Adipose tissue (tissue), 3 donors: ENCODE data around the gene TCEAL4. TPM values are rescaled to one million over a fixed set of nuclear protein-coding genes. Genes with fewer than 3 reads are reported as not detected.

Experiments
- H3K27ac ChIP-seq: one replicate; pipeline ENCODE4 v1.5.1; 2013; ENCODE audit warnings: low read depth, low read length
- WGBS, 3 donors: extraction: QIAGEN DNeasy Blood & Tissue Kit; methylation state at CpG; one replicate each; pipeline ENCODE4 v1.1.7; 2013; 5-methylcytosine and 5-hydroxymethylcytosine counted together
- polyA plus RNA-seq, 3 donors: library from polyadenylated mRNA; stranded (reverse); fragments of 200-250 nt; gene quantifications; one replicate each; pipeline ENCODE4 v1.2.3, GENCODE V29; 2013
- donor health status: healthy with polysubstance abuse.
- donor health status: Bipolar disorder and iron deficiency.
- donor health status: healthy.

Gene TCEAL4
- 100 to 1,000 TPM in 1 of 3 donors, 10 to 100 TPM in 2; 48.9 to 464 (median 89.0) TPM for polyA plus RNA-seq

- 0 to 19% (median 1%) methylated on average over 30 to 56 of the region's 56 CpGs for WGBS, 3 donors
- H3K27ac ChIP-seq: no peak within 1 kb of the TSS
These were observed at the start of gene TCEAL4 for GRCh38 chrX:103585411-103586313. TCEAL4 (plus strand) TSS chrX:103585515; CDS start chrX:103586676, 1,161 bp downstream.

- H3K27ac ChIP-seq: no peak overlapping the region
These were observed 49.2 kb upstream of the TCEAL4 start for GRCh38 chrX:103536071-103536470.

DNA sequence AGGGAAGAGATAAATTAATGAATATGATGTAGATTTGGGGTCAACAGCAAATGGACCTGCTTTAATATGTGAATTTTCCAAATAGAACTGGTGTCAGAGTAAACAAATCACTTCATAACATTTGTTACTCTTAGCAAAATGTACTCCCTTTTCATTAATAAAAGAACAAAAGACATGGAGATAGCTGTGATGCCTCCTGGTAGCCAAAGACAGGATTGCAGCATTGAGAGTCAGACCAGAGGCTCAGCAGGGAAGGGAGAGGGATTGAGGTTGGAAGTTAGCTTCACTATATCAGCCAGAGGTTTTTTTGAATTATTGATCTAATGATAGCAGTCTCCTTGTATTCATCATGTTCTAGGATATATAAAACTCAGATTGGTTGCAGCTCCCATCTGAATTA, 48.6 kb upstream of the TCEAL4 start:
- no peak overlapping the region for H3K27ac ChIP-seq

GRCh38 chrX:103537871-103538387, 47.4 kb upstream of the TCEAL4 start:
- WGBS, 3 donors: 58 to 84% (median 73%) methylated on average over 3 of the region's 3 CpGs
- no peak overlapping the region for H3K27ac ChIP-seq

GRCh38 chrX:103538728-103539127, 46.6 kb upstream of the TCEAL4 start:
- no peak overlapping the region for H3K27ac ChIP-seq

DNA sequence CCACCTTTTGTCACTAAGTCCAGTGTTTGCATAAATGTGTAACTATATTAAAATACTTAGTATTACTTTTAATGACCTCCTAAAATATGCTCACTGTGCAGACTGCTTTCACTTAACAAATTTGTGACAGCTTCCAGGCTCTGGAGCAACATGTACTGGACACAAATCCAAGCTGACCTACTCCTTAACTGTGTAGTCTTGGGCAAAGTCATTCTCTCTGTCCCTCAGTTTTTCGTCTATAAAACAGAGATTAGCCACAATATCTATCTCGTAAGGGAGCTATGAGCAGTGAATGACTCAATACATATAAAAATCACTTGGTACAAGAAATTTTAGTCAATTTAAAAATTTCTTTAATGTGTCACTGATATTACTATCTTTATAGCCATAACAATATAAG, 45.6 kb upstream of the TCEAL4 start:
- H3K27ac ChIP-seq: no peak overlapping the region
- 67 to 88% (median 84%) methylated on average over 2 of the region's 2 CpGs for WGBS, 3 donors

- no peak overlapping the region for H3K27ac ChIP-seq
These were observed 45.2 kb upstream of the TCEAL4 start for GRCh38 chrX:103540145-103540544.

DNA sequence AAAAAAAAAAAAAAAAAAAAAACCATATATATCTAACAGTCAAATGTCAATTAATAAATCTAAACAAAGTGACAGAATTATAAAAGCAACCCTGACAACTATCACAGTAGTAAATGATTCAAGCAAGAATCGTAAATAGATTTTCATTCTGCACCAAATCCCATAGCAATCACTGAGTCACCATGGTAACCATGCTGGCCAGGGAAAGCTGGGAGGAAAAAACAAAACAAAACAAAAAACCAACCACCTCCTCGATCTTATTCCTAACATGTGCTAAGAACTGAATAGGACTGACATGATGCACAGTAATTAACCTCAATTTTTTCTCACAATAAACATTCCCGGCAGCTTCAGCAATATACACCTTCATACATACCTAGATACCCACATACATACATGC, 35.4 kb upstream of the TCEAL4 start:
- 58 to 62% (median 59%) methylated on average over 3 of the region's 3 CpGs for WGBS, 3 donors

DNA sequence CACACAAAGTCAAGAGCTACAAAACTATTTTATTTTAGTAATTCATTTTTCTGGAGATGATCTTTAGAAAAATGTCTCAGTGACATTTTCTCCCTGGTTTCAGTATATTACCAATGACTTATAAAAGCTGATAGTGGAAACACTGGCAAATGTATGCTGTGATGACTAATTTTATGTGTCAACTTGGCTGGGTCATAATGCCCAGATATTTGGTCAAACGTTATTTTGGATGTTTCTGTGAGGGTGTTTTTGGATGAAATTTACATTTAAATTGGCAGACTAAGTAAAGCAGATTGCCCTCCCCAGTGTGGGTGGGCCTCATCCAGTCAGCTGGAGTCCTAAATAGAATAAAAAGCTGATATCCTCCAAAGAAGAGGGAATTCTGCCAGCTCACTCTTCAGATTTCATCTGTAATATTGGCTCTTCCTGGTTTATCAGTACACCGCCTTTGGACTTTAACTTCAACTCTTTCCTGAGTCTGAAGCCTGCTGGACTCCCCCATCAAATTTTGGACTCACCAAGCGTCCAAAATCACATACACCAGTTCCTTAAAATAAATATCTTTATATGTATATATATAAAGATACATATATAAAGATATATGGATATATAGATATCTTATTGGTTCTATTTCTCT, 34.8 kb upstream of the TCEAL4 start:
- H3K27ac ChIP-seq: no peak overlapping the region
- 50 to 75% (median 65%) methylated on average over 3 of the region's 3 CpGs for WGBS, 3 donors

More for the DNA sequence above, 35.4 kb upstream of the TCEAL4 start:
- no peak overlapping the region for H3K27ac ChIP-seq

DNA sequence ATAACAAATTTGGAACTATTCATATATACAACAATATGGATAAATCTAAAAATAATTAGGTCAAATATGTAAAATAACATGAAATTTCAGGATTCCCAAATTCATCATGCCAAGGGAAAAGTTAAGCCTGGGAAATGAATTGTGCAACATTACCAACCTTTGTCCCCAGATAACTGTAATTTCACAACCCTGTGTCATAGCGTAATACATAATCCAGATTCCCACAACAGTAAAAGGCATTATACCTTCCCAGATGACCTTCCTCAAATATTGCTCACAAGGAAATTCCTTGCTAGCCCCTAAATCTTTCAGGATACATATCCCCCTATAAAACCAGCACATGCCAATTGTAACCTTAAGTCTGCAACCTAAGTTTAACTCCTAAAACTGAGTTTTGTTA, 33.1 kb upstream of the TCEAL4 start:
- H3K27ac ChIP-seq: no peak overlapping the region
- 17 to 67% (median 65%) methylated on average over 1 of the region's 1 CpG for WGBS, 3 donors

DNA sequence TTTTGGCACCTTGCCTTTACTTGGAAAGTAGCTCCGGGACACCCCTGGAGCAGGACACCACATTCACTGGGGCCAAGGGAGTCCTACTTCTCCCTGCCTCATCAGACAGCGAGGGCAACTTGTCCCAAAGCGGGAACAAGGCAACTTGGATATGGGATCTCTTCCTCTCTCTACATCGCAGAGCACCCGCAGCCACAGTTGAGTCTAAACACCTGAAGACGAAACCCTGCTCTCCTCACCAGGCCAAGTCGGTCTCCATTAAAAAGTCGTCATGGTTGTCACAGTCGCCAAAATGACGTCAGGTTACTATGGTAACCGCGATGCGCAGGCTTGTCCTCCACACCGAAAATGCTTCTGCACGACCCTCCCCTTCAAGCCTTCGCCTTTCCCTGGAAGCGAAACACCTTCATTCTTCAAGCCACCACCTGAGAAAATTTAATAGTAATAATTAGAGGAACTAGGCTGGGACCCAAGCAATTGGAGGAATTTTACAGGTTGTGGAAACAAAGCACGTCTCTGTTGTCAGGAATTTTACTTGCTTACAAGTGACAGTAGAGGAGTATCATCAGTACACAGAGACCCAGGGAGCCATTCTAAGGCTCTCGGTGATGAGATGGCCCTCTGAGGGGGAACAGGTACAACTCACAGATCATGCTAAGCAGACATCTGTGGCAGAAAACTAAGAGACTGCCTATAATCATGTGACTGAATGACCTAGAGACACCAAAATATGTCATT, 30.5 kb upstream of the TCEAL4 start:
- no peak overlapping the region for H3K27ac ChIP-seq
- 7 to 25% (median 24%) methylated on average over 19 of the region's 19 CpGs for WGBS, 3 donors

DNA sequence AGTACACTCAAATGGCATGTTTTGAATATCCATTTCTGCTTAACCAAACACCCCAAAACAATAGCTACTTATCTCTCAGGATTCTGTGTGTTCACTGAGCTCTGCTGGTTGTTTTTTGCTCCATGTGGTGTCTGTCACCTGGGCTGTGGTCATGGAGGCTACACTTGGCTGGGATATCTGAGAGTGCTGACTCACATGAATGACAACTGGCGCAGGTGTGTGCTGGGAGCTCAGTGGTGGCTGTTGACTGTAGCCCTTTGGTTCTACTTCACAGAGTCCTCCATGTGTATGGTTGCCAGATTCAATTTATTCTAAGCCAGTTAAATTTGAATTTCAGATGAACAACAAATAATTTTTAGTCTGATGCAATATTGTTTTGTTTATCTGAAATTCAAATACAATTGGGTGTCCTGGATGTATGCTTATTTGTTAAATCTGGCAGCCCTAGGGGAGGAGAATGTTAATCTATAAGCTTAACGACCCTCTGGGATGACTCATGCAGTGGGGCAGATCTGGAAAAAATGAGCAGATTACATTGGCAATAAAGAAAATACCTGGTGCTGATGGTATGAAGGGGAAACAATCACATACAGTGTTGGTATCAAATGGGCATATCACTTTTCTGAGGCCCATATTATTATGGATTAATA, 28.2 kb upstream of the TCEAL4 start:
- no peak overlapping the region for H3K27ac ChIP-seq
- 54 to 68% (median 61%) methylated on average over 2 of the region's 2 CpGs for WGBS, 3 donors

GRCh38 chrX:103560256-103560655, 25.1 kb upstream of the TCEAL4 start:
- WGBS, 3 donors: 44 to 100% (median 75%) methylated on average over 1 of the region's 1 CpG

GRCh38 chrX:103562801-103563200, 22.5 kb upstream of the TCEAL4 start:
- WGBS, 3 donors: 59 to 82% (median 81%) methylated on average over 2 of the region's 2 CpGs

More at GRCh38 chrX:103560256-103560655, 25.1 kb upstream of the TCEAL4 start:
- no peak overlapping the region for H3K27ac ChIP-seq

DNA sequence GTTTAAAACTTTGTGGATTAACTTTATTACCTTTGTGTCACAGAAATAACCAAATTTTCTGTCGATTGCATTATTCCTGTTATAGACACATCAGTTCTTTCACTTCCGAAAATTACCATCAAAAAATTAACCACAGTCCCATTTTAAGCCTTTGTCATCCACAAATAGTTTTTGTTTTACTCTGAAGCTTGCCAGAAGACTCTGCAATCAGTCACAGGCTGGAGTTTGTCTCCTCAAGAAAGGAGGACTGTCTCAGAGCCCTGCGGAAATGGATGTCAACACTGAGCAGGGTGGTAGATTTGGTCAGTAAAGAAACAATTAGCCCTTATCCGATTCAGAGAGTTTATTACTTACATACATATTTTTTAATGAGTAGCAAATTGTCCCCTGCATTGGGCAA, 20.1 kb upstream of the TCEAL4 start:
- no peak overlapping the region for H3K27ac ChIP-seq
- 72 to 87% (median 85%) methylated on average over 4 of the region's 4 CpGs for WGBS, 3 donors

More at GRCh38 chrX:103562801-103563200, 22.5 kb upstream of the TCEAL4 start:
- H3K27ac ChIP-seq: no peak overlapping the region

GRCh38 chrX:103565752-103566151, 19.6 kb upstream of the TCEAL4 start:
- no peak overlapping the region for H3K27ac ChIP-seq
- 38 to 78% (median 55%) methylated on average over 1 of the region's 1 CpG for WGBS, 3 donors

DNA sequence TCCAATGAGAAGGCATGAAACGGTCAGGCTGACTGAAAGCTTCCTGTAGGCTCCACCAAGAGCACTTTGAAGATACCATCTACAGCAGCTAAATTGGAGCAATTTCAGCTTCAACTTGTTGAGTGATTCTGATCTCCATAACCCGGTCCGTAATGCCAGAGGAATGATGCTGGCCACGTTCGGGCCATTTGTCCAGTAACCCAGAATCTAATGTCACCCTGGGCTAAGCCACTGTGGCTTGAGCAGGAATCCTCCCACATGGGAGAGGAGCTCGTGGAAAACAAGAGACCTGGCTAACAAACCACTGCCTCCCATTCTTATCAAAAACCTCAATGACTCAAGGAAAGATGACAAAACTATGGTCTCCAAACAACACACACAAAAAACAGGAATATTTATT, 14.2 kb upstream of the TCEAL4 start:
- WGBS, 3 donors: 84 to 96% (median 88%) methylated on average over 6 of the region's 6 CpGs
- H3K27ac ChIP-seq: no peak overlapping the region

GRCh38 chrX:103571726-103572125, 13.6 kb upstream of the TCEAL4 start:
- 77 to 87% (median 78%) methylated on average over 4 of the region's 4 CpGs for WGBS, 3 donors
- H3K27ac ChIP-seq: no peak overlapping the region
